ENCODE results near the gene CASKIN1. TPM values are rescaled to one million over a fixed set of nuclear protein-coding genes. Genes with fewer than 3 reads are reported as not detected.

The CASKIN1 gene
- total and polyA plus RNA-seq, 10 donors = 0.24 to 0.32 (median 0.30) TPM; not detected in 7

GRCh38 chr16:2145843-2146242 lies 50.6 kb downstream of the CASKIN1 start:
- no peak for DNase-seq
- Histone ChIP-seq H3K27me3 (replicated peaks in 1 of 7) (peaks cover 0 to 21% (median 0%) of the 10 kb centered on the region in 7 donors), H3K36me3 (peaks cover 0 to 2% (median 0%) of the 10 kb centered on the region in 6 donors), H3K27ac (no peak overlapping the region), H3K4me3 (no peak overlapping the region), H3K9me3 (no peaks in the 10 kb centered on the region), H3K4me1 (peaks cover 15 to 38% (median 34%) of the 10 kb centered on the region in 6 donors)
- intact Hi-C loops (cut with DNase I; ENCODE audit: low total_unique reads) = no loop called here
- 85 to 95% (median 89%) methylated on average over 5 of the region's 5 CpGs for WGBS, 5 donors
- no peak for TF ChIP-seq POLR2AphosphoS5 (IDR thresholded peaks at IDR 0.05)
- no peak for TF ChIP-seq CTCF (IDR thresholded peaks at IDR 0.05 in 8 of 11, conservative IDR thresholded peaks at IDR 0.05 in 3 of 11)
- no peak for TF ChIP-seq POLR2A (IDR thresholded peaks at IDR 0.05)

- TF ChIP-seq POLR2A (IDR thresholded peaks at IDR 0.05) = no peak
- TF ChIP-seq POLR2AphosphoS5 (IDR thresholded peaks at IDR 0.05) = no peak
- TF ChIP-seq CTCF (IDR thresholded peaks at IDR 0.05 in 8 of 11, conservative IDR thresholded peaks at IDR 0.05 in 3 of 11) = no peak
- Histone ChIP-seq H3K4me3 (no peak overlapping the region), H3K27ac (no peak overlapping the region), H3K36me3 (no peaks in the 10 kb centered on the region), H3K9me3 (no peaks in the 10 kb centered on the region), H3K27me3 (replicated peaks in 1 of 7) (peaks cover 0 to 12% (median 0%) of the 10 kb centered on the region in 7 donors), H3K4me1 (peaks cover 15 to 31% (median 27%) of the 10 kb centered on the region in 6 donors)
- peak; percentile 71 for DNase-seq
- intact Hi-C loops (cut with DNase I; ENCODE audit: low total_unique reads) = no loop called here
- WGBS, 5 donors = 80 to 89% (median 87%) methylated on average over 17 of the region's 17 CpGs
These were observed 52.4 kb downstream of the CASKIN1 start for GRCh38 chr16:2143878-2144485.

GRCh38 chr16:2142942-2143877 lies 53.2 kb downstream of the CASKIN1 start:
- WGBS, 5 donors = 75 to 86% (median 77%) methylated on average over 25 to 31 of the region's 31 CpGs
- Histone ChIP-seq H3K4me1 (peaks cover 10 to 24% (median 21%) of the 10 kb centered on the region in 6 donors), H3K36me3 (no peaks in the 10 kb centered on the region), H3K27ac (no peak overlapping the region), H3K27me3 (replicated peaks in 1 of 7) (peaks cover 0 to 6% (median 0%) of the 10 kb centered on the region in 7 donors), H3K4me3 (no peak overlapping the region), H3K9me3 (no peaks in the 10 kb centered on the region)
- no peak for TF ChIP-seq CTCF (IDR thresholded peaks at IDR 0.05 in 8 of 11, conservative IDR thresholded peaks at IDR 0.05 in 3 of 11)
- intact Hi-C loops (cut with DNase I; ENCODE audit: low total_unique reads) = no loop called here
- peak; percentile 70 for DNase-seq

Data from spleen (tissue), 11 donors.